Measurements from ENCODE around the gene AHCTF1.

DNA sequence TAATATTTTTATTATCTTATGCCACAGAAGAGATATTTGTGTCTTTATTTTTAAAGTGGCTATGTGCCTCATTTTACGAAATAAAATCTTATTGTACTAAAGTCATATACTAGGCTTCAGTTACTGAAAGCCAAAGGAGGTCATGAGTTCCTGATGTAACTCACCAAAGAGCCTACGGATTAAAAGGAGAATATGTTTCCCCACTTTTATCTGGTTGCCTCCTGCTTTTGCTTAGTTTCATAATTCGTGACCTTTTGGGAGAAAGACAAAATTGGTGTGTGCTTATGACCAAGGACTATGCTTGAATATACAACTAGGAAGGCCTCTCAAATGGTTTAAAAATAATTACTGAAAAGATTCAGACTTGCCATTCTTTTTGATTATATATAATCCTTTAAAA, 18.2 kb upstream of the AHCTF1 start:
- TF ChIP-seq, protein P1, sequence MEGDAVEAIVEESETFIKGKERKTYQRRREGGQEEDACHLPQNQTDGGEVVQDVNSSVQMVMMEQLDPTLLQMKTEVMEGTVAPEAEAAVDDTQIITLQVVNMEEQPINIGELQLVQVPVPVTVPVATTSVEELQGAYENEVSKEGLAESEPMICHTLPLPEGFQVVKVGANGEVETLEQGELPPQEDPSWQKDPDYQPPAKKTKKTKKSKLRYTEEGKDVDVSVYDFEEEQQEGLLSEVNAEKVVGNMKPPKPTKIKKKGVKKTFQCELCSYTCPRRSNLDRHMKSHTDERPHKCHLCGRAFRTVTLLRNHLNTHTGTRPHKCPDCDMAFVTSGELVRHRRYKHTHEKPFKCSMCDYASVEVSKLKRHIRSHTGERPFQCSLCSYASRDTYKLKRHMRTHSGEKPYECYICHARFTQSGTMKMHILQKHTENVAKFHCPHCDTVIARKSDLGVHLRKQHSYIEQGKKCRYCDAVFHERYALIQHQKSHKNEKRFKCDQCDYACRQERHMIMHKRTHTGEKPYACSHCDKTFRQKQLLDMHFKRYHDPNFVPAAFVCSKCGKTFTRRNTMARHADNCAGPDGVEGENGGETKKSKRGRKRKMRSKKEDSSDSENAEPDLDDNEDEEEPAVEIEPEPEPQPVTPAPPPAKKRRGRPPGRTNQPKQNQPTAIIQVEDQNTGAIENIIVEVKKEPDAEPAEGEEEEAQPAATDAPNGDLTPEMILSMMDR (conservative IDR thresholded peaks at IDR 0.05; ENCODE audit: low read depth, low read length), result no peak
- TF ChIP-seq EZH2 (IDR thresholded peaks at IDR 0.05; ENCODE audit: borderline replicate concordance, low read depth, low read length, poor library complexity, severe bottlenecking), result no peak

All from A673 (cell line).